HG02970 (cell line): ENCODE results near the gene UBE2J1.
"Not testable (repeated sequence)": the region's sequence is repeated elsewhere in the genome, so short reads cannot be mapped to it uniquely, and the experiment has no call there.

Source experiments
- ATAC-seq: cut with Tn5 transposase; IDR thresholded peaks from one replicate; pipeline ENCODE4 v1.9.1; 2021; ENCODE audit warnings: mild to moderate bottlenecking, moderate library complexity, moderate number of reproducible peaks; ENCODE audit not compliant: unreplicated experiment, low FRiP score

UBE2J1 gene

GRCh38 chr6:89295981-89296380, 56.5 kb downstream of the UBE2J1 start:
- ATAC-seq, result no peak

GRCh38 chr6:89295116-89295515, 57.4 kb downstream of the UBE2J1 start:
- ATAC-seq, result not testable (repeated sequence)

GRCh38 chr6:89291256-89291819, 61.2 kb downstream of the UBE2J1 start:
- ATAC-seq, result no peak

- ATAC-seq, result no peak
Observed at GRCh38 chr6:89290401-89291155, 61.9 kb downstream of the UBE2J1 start.

GRCh38 chr6:89289710-89290109, 62.8 kb downstream of the UBE2J1 start:
- ATAC-seq, result no peak

GRCh38 chr6:89287351-89288028, 65.0 kb downstream of the UBE2J1 start:
- no peak for ATAC-seq

- no peak for ATAC-seq
Observed at GRCh38 chr6:89286516-89286915, 66.0 kb downstream of the UBE2J1 start.

- ATAC-seq, result no peak
Observed at GRCh38 chr6:89284963-89285735, 67.4 kb downstream of the UBE2J1 start.

GRCh38 chr6:89284081-89284480, 68.4 kb downstream of the UBE2J1 start:
- no peak for ATAC-seq

GRCh38 chr6:89282749-89283148, 69.8 kb downstream of the UBE2J1 start:
- ATAC-seq, result no peak

- ATAC-seq, result peak; percentile 83
Observed at GRCh38 chr6:89281779-89282246, 70.7 kb downstream of the UBE2J1 start.

- ATAC-seq, result no peak
Observed at GRCh38 chr6:89278956-89279355, 73.6 kb downstream of the UBE2J1 start.
